ENCODE results near the gene SLX9. TPM values are rescaled to one million over a fixed set of nuclear protein-coding genes. Genes with fewer than 3 reads are reported as not detected.

Gene SLX9
- total RNA-seq, 1 donor from 2014 or later: 10.0 TPM

DNA sequence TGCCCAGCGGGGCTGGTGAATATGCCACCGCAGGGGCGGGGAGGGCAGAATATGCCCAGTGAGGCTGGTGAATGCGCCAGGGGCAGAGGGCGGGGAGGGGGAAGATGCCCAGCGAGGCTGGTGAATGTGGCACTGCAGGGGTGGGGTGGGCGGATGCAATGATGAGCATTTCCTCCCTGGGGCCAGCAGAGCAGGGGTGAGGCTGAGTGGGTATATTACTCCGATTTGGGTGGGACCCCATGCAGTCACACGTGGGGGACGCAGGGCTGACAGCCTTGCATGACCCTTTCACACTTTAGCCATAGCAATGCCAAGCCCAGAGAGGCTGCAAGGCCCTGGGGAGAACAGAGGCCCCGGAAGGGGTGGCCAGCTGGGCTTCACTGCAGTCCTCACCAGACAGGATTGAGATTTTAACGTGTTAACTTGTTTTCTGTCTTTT, 9.3 kb upstream of the SLX9 start:
- no peak for DNase-seq

DNA sequence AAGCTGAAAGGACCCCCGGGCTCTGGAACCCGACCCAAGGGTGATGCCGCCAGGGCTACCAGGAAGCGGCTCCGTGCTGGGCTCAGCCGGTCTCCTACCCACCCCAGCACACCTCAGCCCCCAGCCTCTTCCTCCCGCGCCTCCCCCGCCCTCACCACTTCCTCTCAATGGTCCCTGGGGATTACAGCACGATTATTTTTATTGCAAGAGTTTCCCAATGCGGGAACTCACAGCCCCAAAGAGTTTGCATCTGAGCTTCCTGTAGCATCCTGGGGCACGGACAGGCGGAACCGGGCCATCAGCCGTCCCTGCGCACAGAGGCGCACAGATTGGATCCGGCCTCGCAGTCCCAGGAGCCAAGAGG, 8.7 kb upstream of the SLX9 start:
- DNase-seq: no peak

- DNase-seq: no peak
Measured at GRCh38 chr21:44931501-44932407, 8.1 kb upstream of the SLX9 start.

- DNase-seq: no peak
Measured at GRCh38 chr21:44932408-44933181, 7.2 kb upstream of the SLX9 start.

GRCh38 chr21:44933199-44933917, 6.5 kb upstream of the SLX9 start:
- no peak for DNase-seq

- no peak for DNase-seq
Measured at GRCh38 chr21:44933918-44934260, 5.9 kb upstream of the SLX9 start.

DNA sequence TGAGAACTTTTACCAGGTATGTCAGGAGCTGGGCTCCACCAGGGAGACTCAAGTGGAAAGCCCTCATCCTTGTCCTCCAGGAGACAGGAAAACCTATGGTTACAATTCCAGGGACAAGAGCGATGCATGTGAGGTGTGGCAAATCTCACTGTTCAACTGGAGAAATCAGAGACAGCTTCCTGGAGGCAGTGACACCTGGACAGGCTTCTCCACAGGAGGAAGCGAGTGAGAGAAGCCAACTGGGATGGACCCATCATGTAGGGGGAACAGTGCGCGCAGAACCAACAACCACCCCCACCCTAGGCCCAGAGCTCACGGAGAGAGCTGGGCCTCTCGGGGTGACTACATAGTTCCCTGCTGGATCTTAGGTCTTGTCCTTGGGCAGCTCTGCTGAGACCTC, 5.6 kb upstream of the SLX9 start:
- no peak for DNase-seq

DNA sequence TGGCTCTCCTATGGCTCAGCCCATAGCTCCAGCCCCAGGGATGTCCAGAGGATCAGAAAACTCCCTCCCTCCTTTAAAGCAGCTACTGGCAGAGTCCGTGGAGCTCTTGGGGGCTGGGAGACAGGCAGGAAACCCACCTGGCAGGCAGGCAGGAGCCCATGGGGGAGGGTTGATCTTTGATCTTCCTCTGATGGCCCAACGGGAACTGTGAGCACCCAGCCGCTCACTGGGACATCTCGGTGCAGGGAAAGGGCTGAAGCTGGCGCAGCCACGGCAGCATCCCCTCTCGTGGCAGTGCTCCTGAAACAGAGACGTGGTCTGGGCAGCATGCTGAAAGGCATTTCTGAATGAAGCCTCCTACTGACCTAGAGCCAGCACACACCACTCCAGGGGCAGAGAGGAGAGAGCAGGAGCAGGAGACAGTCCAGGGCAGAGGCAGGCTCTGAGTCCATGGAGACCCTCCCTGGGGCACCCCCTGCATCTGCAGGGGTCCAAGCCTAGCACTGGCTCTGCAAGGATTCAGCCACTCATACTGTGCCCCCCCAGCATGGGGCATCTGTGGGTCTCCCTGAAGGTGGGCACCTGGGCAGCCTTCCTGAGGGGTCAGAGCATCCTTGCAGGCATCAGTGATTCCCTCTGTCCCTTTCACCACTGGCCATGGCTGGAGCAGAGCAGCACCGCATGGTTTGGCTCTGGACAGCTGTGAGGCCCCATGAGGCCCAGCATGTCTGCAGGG, 4.9 kb upstream of the SLX9 start:
- no peak for DNase-seq

GRCh38 chr21:44935533-44935927, 4.3 kb upstream of the SLX9 start:
- DNase-seq: no peak

GRCh38 chr21:44938772-44939531, 877 bp upstream of the SLX9 start:
- no peak for DNase-seq

GRCh38 chr21:44940116-44940631, 345 bp downstream of the SLX9 start:
- no peak for DNase-seq

DNA sequence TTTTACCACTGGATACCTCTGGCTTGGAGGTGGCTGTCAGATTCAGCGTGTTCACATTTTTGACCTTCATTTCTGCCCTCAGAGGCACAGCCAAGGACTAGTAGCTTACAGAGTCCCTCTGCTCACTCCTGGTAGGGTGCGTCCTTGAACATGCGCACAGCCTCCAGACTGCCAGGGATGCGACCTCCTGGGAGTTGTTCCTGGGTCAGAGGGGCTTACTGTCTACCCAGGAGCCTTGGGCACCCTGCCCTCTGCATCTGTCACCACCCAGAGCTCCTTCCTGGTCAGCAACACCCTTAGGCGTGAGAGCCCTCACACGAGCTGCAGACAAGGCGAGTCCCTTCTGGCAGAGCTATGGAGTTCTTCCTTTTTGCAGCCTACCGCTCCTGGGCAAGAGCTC, 1.7 kb downstream of the SLX9 start:
- no peak for DNase-seq

DNA sequence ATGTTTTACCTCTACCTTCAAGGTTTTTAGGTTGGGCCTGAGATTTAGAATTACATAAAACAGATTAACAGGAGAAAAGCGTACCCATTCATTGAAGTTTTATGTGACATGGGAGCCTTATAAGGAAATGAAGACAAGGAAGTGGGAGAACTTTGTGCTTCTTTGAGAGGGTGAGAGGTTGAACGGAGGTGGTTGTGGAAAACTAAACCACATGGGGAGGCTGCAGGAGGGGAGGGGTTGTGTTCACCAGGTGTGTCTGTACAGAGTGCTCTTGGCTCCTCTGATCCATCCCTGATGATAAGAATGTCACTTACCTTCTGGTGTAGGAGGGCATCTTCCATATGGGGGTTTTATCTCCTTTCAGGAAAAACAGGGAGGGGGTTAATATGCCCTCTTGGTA, 2.7 kb downstream of the SLX9 start:
- DNase-seq: no peak

- DNase-seq: no peak
Measured at GRCh38 chr21:44943005-44943685, 3.3 kb downstream of the SLX9 start.

DNA sequence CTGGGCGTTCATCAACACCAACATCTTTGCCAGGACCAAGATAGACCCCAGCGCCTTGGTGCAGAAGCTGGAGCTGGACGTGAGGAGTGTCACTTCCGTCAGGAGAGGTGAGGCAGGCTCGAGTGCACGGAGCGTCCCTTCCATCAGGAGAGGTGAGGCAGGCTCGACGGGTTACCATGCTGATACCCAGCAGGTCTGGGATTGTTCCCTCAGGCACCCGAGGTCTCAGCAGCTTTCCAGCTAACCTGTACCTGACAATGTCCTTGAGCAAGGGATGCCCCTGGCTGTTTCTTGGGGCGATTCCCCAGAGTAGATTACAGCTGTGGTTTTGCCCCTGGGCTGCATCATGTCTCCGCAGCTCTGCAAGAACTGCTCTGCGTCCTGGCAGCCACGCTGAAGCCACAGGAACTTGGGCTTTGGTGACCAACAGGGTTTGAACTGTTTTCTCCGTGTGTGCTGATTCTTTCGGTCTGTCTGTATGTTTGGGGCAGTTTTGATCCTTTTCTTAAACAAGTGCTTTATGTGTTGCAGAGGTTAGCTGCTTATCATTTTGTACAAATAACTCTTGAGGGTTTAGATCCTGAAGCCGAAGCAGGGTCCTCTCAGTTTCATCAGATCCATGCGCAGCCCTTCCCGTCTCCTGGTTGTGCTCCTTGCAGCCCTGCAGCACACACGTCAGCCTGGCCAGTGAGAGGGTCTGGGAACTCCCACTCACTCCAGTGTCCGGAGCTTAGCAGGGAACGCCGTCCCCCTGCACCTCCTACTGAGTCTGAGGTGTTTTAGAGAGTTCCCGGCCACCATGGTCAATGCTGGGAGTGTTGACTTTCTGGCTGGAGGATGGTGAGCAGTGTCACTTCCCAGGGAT, 4.1 kb downstream of the SLX9 start:
- DNase-seq: no peak

DNA sequence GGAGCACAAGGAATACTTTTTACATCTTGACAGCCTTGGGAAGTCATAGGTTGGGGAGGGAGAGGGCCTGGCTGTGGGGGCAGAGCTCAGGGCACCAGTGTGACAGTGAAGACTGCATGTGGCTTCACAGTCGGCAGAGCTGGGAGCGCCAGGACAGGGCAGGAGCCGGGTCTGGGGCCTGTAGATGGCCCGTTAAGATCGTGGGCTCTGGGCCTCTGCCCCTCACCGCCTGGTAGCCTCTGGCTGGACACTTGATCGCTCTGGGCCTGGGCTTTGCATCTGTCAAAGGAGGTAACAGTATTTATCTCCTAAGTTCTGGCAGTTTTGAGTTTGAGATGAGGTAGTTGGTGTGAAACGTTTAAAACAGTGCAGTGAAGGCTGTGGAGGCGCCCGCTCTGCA, 4.8 kb downstream of the SLX9 start:
- DNase-seq: no peak

GRCh38 chr21:44946254-44947041, 6.6 kb downstream of the SLX9 start:
- DNase-seq: no peak

DNA sequence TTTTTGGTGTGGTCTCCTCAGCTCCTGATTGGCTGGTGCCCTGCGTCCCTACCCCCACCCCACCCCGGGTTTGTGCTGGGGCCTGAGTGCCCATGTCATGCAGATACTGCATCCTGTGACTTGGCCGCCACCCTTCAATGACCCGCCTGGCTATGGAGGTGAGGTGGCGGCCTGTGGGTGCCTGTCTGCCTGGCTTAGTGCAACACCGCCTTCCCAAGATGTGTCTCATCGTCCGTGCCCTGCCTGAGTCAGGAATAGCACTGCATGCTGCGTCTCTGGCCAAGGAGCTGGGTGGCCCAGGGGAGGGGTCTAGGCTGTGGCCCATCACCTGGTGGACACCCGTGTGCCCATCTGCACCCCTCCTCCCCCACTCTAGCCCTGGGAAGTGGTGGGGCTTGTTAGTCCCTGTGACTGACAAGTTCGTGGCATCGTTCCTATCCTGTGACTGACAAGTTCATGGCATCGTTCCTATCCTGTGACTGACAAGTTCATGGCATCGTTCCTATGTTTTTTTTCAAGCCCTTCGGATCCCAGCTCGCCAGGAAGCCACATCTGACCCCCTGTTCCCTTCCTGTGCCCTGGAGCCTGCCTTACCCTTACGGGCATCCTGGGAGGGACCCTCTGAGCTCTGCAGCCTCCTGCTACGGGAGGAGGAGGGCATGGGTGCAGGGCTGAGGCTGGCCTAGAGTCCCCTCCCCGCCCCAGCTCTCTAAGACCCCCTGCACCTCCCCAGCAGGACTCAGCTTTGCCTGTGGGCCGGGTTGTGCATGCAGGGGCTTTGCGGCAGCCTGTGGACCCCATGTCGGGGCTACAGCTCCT, 7.5 kb downstream of the SLX9 start:
- DNase-seq: no peak

All from skin of body (tissue), 2 donors.